ENCODE results near the gene UCN.
"Not testable (repeated sequence)": the region's sequence is repeated elsewhere in the genome, so short reads cannot be mapped to it uniquely, and the experiment has no call there.

The UCN gene

DNA sequence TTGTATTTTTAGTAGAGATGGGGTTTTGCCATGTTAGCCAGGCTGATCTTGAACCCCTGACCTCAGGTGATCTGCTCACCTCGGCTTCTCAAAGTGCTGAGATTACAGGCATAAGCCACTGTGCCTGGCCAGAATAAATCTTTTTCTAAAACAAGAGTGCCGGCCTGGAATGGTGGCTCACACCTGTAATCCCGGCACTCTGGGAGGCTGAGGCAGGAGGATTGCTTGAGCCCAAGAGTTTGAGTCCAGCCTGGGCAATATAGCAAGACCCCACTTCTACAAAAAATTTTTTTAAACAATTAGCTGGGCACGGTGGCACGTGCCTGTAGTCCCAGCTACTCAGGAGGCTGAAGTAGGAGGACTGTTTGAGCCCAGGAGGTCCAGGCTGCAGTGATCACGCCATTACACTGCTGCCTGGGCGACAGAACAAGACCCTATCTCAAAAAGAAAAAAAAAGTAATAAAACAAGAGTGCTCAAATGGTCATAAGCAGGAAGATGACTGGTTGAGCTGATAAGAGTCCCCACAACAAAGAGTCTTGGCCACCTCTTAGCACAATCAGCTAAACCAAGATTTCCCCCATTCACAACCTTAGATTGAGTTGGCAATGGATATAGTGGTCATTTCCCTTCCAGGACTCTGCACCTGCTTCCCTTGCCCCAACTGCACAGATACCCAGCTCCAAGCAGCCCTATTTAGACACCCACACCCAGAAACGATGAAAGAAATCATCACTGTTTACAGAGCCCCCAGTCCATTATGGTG is 5.8 kb upstream of the UCN start:
- DNase-seq, result no peak

DNA sequence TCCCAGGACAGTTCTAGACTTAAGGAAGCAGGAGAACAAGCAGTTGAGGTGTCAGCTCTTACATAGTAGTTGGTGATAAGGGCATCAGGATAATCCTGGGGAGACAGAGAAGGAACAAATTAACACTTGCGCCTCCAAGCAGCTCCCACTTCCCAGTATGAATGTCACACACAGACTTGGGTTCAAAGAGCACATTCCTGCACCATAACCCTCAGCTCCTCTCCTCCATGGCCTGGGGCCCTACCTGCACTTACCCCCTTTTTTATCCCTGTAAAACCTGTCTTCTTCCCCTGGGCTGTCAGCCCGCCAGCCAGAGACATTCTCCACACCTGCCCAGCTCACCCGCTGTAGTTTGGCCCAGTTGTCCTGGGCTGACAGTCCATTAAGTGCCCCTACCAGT is 3.9 kb upstream of the UCN start:
- DNase-seq, result no peak

DNA sequence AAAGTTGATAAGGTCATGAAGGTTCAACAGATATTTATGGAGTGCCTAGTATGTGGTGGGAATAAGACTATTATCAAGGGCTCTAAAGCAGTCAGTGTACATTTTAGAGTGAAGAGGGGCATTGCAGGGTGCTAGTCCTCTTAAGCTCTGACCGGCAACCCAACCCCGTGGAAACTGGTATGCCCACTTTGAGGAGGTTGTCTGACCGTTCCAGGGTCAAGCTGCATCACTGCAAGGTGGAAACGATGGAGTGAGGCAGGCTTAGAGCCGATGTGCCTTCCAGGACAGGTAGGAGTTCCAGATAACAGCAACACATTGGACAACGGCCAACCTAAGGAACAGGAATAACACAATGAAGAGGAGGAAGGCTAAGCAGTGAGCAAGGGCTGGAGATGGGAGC is 1.4 kb upstream of the UCN start:
- DNase-seq, result no peak

DNA sequence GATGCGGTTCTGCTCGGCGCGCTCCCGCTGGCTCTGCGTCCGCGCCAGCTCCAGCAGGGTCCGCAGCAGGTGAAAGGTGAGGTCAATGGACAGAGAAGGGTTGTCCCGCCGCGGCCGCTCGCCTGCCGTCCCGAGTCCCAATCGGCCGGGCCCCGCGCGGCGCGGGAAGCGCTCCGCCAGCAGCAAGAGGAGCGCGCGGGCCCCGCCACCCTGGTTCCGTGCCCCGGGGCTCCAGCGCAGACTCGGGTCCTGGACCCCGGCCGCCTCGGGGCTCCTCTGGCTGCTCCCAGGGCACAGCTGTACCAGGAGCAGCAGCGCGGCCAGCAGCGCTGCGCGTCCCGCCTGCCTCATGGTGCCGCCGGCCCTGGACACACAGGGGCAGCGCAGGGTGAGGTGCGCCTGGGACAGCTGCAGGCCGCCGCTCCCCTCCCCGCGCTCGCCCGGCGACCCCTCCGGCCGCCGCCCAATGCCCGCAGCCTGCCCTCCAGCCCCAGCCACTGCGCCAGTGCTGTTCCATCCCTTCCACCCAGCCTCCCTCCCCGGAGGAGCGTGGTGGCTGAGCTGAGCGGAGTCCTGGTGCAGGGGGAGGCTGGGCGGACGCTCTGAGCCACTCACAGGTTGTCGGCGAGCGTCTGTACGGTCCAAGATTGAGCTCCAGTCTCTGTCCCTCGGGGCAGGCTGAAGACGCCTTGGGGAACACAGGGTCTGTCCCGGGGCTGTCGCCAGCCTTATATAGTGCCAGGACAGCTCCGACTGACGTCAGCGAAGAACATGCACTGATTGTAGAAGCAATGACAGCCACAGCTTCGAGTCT is 493 bp downstream of the UCN start:
- DNase-seq, result no peak

DNA sequence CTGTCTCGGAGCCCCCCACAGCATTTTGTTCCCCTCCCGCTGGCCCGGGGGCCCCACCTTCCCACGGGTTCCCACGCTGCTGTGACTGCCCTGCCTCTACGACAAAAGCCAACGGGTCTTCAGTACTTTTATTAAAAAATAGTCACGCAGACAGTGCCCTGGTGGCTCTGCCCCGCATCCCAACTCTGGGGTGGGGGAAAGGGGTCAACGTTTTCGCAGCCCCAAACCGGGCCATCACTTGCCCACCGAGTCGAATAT is 1.0 kb downstream of the UCN start:
- no peak for DNase-seq

DNA sequence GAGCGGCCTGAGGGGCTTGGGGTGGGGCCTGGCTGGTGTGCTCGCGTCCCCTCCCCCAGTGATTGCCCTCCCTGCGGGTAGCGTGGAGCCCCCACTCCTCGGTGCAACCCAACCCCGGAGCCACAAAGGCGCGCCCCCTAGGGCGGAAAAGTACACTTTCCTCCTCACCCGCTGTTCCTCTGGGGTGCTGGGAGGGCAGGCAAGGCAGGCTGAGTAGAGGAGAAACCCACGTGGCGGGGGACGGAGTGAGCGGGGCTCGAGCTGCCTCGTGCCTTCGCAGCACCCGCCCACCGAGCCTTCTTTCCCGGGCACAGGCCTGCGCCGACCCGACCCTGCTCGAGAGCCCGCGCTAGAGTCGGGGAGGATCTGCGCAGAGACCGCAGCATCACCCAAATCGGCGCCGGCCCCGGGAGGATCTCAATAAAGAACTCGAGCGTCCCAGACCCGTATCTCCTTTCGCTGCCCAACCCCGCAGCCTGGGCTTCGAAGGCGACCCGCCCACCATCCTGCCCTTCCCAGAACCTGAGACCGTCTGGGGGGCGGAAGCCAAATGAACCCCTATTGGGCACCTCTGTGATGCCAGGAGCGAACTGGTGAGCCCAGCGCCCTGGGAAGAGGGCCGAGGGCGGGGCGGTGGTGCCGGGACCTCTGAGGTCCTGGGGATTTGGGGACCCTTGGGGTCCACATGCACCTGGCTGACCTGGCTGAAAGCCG is 1.5 kb downstream of the UCN start:
- no peak for DNase-seq

DNA sequence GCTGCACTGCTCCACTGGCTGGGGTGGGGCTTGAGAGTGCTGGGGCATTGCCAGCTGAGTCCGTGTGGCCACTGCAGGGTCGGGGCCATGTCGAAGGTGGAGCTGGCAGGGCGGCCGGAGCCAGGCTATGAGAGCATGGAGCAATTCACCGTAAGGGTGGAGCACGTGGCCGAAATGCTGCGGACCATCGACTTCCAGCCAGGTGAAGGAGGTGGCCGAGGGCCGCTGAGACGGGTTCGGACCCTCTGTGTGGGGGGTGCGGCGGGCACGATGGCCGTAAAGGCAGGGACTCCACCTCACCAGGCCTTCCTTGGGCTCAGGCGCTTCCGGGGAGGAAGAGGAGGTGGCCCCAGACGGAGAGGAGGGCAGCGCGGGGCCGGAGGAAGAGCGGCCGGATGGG is 2.1 kb downstream of the UCN start:
- DNase-seq, result no peak

DNA sequence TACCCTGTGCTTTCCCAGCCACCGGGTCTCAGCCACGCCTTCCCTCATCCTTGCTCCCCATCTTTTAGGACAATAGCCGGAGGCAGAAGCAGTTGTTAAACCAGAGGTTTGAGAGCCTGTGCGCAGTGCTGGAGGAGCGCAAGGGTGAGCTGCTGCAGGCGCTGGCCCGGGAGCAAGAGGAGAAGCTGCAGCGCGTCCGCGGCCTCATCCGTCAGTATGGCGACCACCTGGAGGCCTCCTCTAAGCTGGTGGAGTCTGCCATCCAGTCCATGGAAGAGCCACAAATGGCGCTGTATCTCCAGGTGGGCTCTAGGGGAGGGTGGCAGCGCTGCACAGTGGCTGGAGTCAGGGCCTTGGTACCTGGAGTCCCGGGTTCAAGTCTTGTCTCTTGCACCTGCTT is 2.7 kb downstream of the UCN start:
- DNase-seq, result no peak

DNA sequence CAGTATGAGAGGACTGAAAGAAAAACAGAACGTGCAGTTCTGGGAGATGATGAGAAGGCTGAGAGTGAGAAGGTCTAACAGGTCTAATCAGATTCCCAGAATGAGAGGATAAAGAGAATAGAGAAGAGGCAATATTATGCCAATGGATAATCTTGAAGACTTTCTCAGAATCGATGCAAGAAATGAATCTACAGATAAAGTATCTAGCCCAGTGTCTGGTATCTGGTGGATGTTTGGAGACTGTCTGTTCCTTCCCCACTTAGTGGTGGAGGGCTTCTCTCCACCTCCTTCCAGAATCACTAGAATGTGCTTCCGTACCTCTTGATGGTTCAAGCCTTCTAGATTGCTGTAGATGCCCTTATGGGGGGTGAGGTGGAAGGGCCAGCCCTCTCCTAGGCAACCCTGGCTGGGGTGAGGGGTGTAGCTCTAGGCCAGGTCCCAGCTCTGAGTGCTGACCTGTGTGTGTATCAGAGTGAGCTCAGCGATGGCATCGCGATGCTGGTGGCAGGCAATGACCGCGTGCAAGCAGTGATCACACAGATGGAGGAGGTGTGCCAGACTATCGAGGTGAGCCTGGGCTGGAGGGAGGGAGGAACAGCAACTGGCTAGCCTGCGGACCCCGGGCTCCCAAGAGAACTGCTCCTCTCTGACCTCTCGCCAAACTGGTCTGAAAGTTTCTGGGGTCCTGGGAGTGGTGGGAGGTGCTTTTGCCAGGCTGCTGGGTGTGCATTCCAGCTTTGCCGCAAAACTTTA is 3.6 kb downstream of the UCN start:
- no peak for DNase-seq

DNA sequence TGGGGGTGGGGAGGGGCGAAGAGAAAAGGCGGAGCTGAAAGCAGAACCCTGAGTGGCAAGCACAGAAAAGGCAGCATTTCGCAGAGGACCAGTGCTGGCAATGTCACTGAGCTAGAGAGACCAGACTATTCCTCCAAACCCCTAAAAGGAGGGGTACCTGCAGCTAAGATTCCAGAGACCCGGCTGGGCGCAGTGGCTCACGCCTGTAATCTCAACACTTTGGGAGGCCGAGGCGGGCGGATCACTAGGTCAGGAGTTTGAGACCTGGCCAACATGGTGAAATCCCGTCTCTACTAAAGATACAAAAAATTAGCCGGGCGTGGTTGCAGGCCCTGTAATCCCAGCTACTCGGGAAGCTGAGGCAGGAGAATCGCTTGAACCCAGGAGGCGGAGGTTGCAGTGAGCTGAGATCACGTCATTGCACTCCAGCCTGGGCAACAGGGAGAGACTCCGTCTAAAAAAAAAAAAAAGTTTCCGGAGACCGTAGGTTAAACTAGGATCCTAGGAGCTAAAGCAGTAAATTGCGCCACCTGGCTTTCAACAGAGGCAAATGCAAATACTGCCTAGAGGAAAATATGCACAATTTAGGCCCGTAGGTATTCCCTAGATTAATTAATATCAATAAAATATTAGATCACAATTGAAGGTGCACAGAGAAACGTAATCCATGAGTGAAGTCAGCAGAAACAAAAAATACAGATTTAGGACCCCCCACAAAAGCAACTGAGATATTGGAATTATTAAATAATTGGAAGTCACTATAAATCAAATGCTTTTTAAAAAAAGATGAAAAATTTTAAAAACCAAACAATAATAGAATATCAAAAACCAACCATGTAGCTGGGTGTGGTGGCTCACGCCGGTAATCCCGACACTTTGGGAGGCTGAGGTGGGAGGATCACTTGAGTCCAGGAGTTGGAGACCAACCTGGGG is 4.9 kb downstream of the UCN start:
- DNase-seq, result peak; percentile 30

DNA sequence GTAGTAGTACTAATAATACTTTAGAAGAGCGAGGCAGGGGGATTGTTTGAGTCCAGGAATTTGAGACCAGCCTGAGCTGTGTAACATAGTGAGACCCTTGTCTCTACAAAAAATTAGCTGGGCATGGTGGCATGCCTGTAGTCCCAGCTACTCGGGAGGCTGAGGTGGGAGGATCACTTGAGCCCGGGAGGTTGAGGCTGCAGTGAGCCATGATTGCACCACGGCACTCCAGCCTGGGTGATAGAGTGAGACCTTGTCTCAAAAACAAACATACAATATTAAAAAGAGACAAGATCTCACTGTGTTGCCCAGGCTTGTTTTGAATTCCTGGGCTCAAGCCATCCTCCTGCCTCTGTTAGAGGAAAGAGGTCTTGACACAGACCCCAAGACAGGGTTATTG is 7.6 kb downstream of the UCN start:
- not testable (repeated sequence) for DNase-seq

DNA sequence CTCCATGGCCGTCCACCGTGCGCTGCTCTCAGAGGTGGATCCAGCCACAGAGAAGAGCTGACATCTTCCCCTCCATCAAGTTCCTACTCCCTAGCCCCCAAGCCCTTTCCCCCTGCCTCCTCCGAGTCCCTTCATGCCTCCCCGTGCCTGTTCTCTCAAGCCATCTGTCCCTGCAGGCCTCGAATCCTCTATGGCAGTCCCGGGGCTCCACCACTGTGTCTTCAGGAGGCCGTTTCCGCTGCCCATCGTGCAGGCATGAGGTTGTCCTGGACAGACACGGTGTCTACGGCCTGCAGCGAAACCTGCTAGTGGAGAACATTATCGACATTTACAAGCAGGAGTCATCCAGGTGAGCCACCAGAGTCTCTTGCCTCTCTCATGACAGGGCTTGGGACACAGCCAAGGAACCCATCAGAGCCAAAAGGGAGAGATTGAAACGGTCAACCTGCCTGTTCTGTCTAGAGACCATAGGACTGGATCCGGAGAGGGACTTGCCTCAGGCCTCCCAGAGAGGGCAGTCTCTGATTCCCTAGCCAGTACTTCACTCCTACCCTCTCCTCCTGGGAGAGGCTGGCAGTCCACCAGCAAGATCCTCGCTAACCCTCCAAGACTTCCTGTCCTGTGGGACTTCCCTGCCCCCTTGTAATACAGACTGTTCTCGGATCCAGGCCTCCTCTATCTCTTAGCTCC is 9.7 kb downstream of the UCN start:
- DNase-seq, result no peak

DNA sequence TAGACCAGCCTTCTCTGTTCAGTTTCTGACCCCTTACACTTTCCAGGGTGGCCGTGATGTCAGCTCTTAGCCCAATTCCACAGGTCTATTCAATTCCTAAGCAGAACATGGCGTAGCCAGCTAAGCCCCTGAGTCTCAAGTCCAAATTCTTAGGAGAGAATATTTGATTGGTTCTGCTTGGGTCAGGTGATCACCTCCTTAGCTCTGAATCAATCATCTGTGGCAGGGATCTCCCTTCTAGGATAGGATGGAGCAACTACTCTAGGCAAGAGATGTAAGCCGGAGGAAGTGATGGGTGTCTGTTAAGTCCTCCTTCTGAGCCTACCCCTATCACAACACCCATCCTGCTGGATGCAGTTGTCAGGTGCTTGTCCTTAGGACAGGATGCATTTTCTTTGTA is 11.1 kb downstream of the UCN start:
- DNase-seq, result no peak

DNA sequence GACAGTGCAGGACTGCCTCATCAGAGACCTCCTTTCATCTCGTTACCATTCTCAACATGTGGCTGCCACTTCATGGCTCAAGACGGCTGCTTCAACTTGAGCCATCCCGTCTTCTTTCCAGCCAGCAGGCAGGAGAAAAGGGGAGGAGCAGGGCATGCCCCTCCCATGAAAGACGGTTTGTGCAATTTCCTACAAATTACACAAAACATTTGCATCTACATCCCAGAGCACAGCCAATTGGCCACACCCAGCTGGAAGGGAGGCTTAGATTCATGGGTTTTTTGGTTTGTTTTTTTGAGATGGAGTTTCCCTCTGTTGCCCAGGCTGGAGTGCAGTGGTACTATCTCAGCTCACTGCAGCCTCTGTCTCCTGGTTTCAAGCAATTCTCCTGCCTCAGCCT is 11.8 kb downstream of the UCN start:
- no peak for DNase-seq

DNA sequence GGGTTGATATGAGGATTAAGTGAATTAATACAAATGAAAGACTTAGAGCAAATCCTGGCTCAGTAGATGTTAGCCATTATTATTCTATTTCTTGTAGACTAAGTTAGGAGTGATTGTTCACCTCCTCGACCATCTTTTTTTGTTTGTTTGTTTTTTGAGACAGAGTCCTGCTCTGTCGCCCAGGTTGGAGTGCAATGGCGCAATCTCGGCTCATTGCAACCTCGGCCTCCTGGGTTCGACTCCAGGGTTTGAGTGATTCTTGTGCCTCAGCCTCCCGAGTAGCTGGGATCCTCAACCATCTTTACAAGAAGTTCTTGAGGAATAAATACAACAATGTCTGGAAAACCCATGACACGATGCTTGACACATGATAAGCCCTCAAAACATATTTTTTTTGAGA is 13.3 kb downstream of the UCN start:
- no peak for DNase-seq

DNA sequence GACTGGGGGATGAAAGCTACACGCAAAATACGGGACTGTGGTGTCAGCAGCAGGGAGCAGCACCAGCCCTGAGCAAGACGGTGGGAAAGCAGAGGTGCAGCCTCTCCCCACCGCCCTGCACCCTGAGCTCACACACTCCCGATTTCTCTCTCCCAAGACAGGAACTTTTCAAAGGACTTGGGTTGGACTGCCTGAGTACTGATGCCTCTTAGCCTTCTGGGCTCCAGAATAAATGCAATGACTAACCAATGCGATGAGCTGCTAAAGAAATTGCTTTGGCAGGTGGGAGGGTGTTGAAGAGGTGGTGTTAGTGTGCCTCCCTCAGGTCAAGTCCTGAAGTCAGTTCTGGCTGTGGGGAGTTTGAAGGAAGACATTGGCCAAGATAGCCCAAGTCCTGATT is 16.4 kb downstream of the UCN start:
- DNase-seq, result peak; percentile 6

DNA sequence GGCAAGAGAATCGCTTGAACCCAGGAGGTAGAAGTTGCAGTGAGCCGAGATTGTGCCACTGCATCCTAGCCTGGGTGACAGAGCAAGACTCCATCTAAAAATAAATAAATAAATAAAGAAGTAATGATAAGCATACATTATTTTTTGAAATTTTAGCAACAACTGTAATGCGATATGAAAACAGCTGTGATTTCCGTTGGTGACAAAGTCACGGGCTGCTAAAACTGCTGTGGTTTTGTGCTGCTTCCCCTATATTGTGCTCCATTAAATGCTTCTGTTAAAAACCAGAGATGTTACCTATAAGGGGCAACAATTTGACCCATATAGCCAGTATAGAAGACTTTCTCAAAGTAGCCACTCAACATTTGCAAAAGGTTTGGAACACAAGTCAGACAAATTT is 17.7 kb downstream of the UCN start:
- no peak for DNase-seq

DNA sequence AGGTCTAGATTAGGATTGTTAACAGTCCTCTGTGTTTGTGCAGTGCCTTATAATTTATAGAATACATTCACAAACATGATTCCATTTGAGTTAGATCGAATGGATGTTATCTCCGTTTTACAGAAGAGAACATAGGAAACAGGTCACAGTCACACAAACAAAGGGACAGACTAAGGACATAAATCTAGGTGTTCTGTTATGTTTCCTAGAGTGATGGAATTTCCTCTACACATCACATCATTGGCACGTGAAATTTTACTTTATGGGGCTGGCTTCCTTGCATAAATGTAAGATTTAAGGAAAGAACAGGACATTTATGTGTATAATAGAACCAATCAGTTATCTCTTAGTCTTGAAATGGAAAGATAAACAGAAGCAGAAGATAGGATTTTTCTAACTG is 19.6 kb downstream of the UCN start:
- no peak for DNase-seq

DNA sequence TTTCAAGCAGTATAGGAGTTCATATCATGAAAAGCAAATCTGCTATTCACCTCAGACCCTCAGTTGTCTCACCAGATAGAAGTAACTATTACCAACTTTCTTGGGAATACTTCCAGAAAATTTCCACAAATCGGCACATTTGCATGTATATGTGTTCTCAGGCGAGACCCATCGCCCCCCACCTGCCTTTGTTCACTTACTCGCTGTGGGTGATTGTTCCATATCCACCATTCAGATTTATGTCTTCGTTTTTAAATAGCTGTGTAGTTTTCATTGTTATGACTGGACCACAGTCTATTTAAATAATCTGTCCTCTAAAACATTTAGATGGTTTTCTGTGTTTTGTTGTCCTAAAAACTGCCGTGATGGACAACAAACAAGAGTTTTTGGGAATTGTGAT is 22.8 kb downstream of the UCN start:
- no peak for DNase-seq

DNA sequence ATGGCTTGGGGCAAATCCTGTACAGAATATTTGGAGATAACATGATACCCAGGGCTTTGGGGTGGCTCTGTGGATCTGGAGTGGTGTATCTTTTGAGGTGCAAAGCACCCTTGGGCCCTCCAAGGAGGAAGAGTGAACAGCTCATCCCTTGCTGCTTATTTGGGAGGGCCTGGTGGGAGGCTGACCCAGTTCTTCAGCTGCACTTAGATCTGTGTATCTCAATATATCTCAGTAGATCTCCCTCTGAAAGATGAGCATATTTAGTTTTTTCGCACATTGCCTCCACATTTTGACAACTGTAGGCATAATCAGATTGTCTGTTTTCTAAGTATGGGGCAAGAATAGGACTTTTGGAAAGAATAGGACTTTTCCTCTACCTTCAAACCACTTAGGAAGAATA is 23.2 kb downstream of the UCN start:
- no peak for DNase-seq

DNA sequence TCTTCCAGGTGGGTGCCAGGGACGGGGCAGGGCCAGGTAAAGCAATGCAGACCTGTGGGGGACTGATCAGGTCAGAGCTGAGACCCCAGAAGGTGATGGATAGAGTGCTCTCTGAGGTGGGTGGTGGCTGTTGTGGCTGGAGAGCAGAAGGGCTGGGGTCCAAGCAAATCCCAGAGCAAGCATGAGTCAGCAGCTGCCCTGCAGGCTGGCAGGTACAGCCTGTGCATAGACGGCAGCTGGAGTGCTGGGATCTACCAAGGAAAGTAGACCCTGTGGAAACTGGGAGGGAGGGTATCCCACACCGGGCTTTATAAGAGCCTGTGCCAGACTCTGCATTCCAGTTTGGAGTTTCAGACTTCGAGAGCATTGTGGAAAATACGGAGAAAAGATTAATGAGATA is 25.4 kb downstream of the UCN start:
- peak; percentile 62 for DNase-seq

Measured in SHP77 treated with DMSO at 0.1 percent for 48 hours (cell line).